Sigmoid colon (tissue), 7 donors: Measurements from ENCODE around the gene AGPAT2. TPM values are rescaled to one million over a fixed set of nuclear protein-coding genes. Genes with fewer than 3 reads are reported as not detected.
"Not testable (repeated sequence)": the region's sequence is repeated elsewhere in the genome, so short reads cannot be mapped to it uniquely, and the experiment has no call there.

ENCODE experiments used
- DNase-seq: peaks from one replicate; pipeline ENCODE4 v3.0.0-alpha.2; 2019
- H3K27ac ChIP-seq, 4 donors: fragments of 200-600 bp; sonication (generic); one replicate each; pipeline ENCODE4 v1.5.1; 2016 to 2019; ENCODE audit warnings: mild to moderate bottlenecking in 1 of 4
- H3K27me3 ChIP-seq, 3 donors: fragments of 200-600 bp; sonication (generic); one replicate each; pipeline ENCODE4 v1.5.1; 2019; ENCODE audit warnings: mild to moderate bottlenecking in 1 of 3
- H3K36me3 ChIP-seq, 4 donors: fragments of 200-600 bp; sonication (generic); one replicate each; pipeline ENCODE4 v1.5.1; 2016 to 2019
- H3K4me1 ChIP-seq, 4 donors: fragments of 200-600 bp; sonication (generic); one replicate each; pipeline ENCODE4 v1.5.1; 2017 to 2019
- H3K4me3 ChIP-seq, 4 donors: fragments of 200-600 bp; sonication (generic); one replicate each; pipeline ENCODE4 v1.5.1; 2017 to 2019; ENCODE audit warnings: mild to moderate bottlenecking in 2 of 4, moderate library complexity in 1 of 4
- H3K9me3 ChIP-seq, 4 donors: fragments of 200-600 bp in 3 of 4; sonication (generic) in 3 of 4; one replicate each; pipeline versions ENCODE4 v1.5.1 to v1.6.1; 2013 to 2019
- EP300 ChIP-seq, 4 donors: sonication (generic); formaldehyde crosslinking; IDR thresholded peaks; one replicate each; pipeline ENCODE4 v1.6.1; 2017; ENCODE audit warnings: antibody characterized with exemption in 4 of 4
- POLR2A ChIP-seq, 2 donors: fragments of 450-650 bp; IDR thresholded peaks; one replicate each; pipeline ENCODE4 v1.6.1; 2016; ENCODE audit warnings: antibody characterized with exemption in 2 of 2, mild to moderate bottlenecking in 2 of 2, moderate library complexity in 2 of 2
- POLR2AphosphoS5 ChIP-seq, 4 donors: sonication (generic); formaldehyde crosslinking; IDR thresholded peaks; one replicate each; pipeline ENCODE4 v1.6.1; 2017; ENCODE audit warnings: antibody characterized with exemption in 4 of 4
- WGBS, 2 donors: extraction: QIAGEN DNeasy Blood & Tissue Kit; methylation state at CpG; one replicate each; pipeline ENCODE4 v1.1.7; 2013; 5-methylcytosine and 5-hydroxymethylcytosine counted together
- intact Hi-C: fragments of 100-400 bp; cut with DNase I; formaldehyde crosslinking; loops from one replicate; pipeline ENCODE4 v1.15.1; 2023
- polyA plus RNA-seq, 3 donors: library from polyadenylated mRNA; stranded (reverse); fragments of 200-250 nt; gene quantifications; one replicate each; pipeline ENCODE4 v1.2.3, GENCODE V29; 2013
- total RNA-seq, 4 donors: library from RNA; depleted of rRNA; stranded (reverse); fragments of >200 nt; gene quantifications; one replicate each; pipeline ENCODE4 v1.1.0, GENCODE V29; 2016
- TF ChIP-seq, protein P1 (sequence below), 4 experiments: fragments of 450-650 bp in 3 of 4; fragments of 200-600 bp in 1 of 4; IDR thresholded peaks; one replicate each; pipeline ENCODE4 v1.5.1; 2016 to 2019; ENCODE audit warnings: antibody characterized with exemption in 4 of 4, mild to moderate bottlenecking in 3 of 4, moderate library complexity in 2 of 4
- donor health status: healthy with polysubstance abuse.
- donor health status: Bipolar disorder and iron deficiency.
- donor health status: healthy.

The AGPAT2 gene
- total and polyA plus RNA-seq, 7 donors, result 28.0 to 345 (median 62.4) TPM

DNA sequence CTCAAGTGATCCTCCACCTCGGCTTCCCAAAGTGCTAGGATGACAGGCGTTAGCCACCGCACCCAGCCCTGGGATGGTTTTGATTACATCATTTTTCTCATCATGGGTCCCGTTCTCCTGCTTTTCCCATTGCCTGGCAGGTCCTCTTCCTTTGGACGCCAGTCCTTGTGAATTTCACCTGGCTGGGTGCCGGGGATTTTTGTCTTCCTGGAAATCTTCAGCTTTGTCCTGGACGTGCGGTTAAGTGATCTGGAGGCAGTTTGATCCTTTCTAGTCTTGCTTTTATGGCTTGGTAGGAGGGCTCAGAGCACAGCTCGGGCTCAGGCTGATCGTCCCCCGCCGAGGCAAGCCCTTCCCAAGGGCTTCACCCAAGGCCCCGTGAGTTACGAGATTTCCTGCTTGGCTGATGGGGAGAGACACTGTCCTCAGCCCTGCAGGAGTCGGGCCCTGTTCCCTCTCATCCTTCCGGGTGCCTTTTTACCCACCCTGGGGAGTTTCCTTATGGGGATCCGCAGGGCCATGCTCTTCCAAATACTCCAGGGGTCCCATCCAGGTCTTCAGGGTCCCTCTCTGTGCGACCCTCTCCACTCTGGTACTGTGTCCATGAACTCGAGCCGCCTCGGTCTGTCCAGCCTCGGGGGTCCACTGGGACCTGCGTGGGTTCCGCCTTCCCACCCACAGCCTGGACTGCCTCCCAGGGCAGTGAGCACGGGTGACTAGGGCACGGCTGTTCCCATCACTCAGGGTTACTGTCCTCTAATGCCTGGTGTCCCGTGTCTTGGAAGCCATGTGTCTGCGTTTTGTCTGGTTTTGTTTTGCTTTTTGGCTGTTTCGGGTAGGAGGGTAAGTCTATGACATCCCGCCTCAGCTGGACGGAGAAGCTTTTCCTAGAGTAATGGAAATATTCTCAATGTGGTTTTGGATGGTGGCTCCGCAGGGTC is 46.8 kb downstream of the AGPAT2 start:
- 41 to 72% methylated on average over 32 of the region's 32 CpGs for WGBS, 2 donors
- DNase-seq, result no peak
- H3K27ac ChIP-seq, result peak overlapping the region in 1 of 4 donors; percentile 8
- H3K36me3 ChIP-seq, result no peaks in the 10 kb centered on the region
- H3K9me3 ChIP-seq, result no peaks in the 10 kb centered on the region
- intact Hi-C loops, result loop anchor here (10.0 kb wide), 1 partner anchor 316 kb away; the partner anchor contains the start of gene GPSM1
- peaks cover 0 to 16% (median 10%) of the 10 kb centered on the region in 4 donors for H3K4me1 ChIP-seq
- no peak overlapping the region for H3K4me3 ChIP-seq
- TF ChIP-seq EP300 (IDR thresholded peaks at IDR 0.05) (no peak), POLR2AphosphoS5 (IDR thresholded peaks at IDR 0.05) (no peak), POLR2A (IDR thresholded peaks at IDR 0.05) (no peak)
- TF ChIP-seq, protein P1, sequence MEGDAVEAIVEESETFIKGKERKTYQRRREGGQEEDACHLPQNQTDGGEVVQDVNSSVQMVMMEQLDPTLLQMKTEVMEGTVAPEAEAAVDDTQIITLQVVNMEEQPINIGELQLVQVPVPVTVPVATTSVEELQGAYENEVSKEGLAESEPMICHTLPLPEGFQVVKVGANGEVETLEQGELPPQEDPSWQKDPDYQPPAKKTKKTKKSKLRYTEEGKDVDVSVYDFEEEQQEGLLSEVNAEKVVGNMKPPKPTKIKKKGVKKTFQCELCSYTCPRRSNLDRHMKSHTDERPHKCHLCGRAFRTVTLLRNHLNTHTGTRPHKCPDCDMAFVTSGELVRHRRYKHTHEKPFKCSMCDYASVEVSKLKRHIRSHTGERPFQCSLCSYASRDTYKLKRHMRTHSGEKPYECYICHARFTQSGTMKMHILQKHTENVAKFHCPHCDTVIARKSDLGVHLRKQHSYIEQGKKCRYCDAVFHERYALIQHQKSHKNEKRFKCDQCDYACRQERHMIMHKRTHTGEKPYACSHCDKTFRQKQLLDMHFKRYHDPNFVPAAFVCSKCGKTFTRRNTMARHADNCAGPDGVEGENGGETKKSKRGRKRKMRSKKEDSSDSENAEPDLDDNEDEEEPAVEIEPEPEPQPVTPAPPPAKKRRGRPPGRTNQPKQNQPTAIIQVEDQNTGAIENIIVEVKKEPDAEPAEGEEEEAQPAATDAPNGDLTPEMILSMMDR (IDR thresholded peaks at IDR 0.05), result no peak
- H3K27me3 ChIP-seq, result peaks cover 7 to 48% (median 35%) of the 10 kb centered on the region in 3 donors

DNA sequence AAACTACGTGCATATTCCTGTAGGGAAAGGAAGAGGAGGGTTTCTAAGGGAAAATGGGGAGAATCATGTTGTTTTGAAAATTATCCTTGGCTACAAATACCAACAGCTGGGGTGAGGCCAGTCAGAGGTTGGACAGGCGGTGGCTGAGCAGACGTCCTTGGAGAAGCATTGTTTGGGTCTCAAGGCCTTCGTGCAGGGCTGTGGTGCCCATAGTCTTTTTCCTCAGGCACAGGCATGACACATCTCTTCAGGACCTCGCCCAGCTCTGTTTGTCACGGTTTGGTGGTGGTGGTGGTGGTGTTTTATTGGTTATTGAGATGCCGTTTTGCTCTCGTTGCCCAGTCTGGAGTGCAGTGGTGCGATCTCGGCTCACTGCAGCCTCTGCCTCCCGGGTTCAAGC is 52.4 kb downstream of the AGPAT2 start:
- Histone ChIP-seq H3K27ac (no peak overlapping the region), H3K9me3 (no peaks in the 10 kb centered on the region), H3K36me3 (no peaks in the 10 kb centered on the region), H3K27me3 (peaks cover 0 to 5% (median 0%) of the 10 kb centered on the region in 3 donors), H3K4me3 (no peak overlapping the region), H3K4me1 (peaks cover 0 to 9% (median 4%) of the 10 kb centered on the region in 4 donors)
- intact Hi-C loops, result no loop called here
- TF ChIP-seq POLR2A (IDR thresholded peaks at IDR 0.05) (no peak), POLR2AphosphoS5 (IDR thresholded peaks at IDR 0.05) (no peak)
- TF ChIP-seq, protein P1 (IDR thresholded peaks at IDR 0.05), result no peak
- no peak for DNase-seq
- WGBS, 2 donors, result 71 to 84% methylated on average over 11 of the region's 11 CpGs

DNA sequence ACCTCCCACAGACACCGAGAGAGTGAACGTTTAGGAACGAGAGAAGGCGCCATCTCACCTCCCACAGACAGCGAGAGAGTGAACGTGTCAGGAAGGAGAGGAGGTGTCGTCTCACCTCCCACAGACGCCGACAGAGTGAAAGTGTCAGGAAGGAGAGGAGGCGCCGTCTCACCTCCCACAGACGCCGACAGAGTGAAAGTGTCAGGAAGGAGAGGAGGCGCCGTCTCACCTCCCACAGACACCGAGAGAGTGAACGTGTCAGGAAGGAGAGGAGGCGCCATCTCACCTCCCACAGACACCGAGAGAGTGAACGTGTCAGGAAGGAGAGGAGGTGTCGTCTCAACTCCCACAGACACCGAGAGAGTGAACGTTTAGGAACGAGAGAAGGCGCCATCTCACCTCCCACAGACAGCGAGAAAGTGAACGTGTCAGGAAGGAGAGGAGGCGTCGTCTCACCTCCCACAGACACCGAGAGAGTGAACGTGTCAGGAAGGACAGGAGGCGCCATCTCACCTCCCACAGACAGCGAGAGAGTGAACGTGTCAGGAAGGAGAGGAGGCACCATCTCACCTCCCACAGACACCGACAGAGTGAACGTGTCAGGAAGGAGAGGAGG is 54.7 kb downstream of the AGPAT2 start:
- DNase-seq, H3K9me3 ChIP-seq, H3K4me1 ChIP-seq, H3K27ac ChIP-seq, intact Hi-C loops, H3K27me3 ChIP-seq, H3K36me3 ChIP-seq, H3K4me3 ChIP-seq: not testable (repeated sequence)
- 80% methylated on average over 36 of the region's 36 CpGs for WGBS, 2 donors

DNA sequence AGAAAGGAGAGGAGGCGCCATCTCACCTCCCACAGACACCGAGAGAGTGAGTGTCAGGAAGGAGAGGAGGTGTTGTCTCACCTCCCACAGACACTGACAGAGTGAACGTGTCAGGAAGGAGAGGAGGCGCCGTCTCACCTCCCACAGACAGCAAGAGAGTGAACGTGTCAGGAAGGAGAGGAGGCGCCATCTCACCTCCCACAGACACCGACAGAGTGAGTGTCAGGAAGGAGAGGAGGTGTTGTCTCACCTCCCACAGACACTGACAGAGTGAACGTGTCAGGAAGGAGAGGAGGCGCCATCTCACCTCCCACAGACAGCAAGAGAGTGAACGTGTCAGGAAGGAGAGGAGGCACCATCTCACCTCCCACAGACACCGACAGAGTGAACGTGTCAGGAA is 55.2 kb downstream of the AGPAT2 start:
- H3K4me3 ChIP-seq, H3K27ac ChIP-seq, H3K4me1 ChIP-seq, DNase-seq, H3K36me3 ChIP-seq, H3K9me3 ChIP-seq, intact Hi-C loops, H3K27me3 ChIP-seq: not testable (repeated sequence)
- WGBS, 2 donors, result 49 to 58% methylated on average over 8 to 11 of the region's 13 CpGs

DNA sequence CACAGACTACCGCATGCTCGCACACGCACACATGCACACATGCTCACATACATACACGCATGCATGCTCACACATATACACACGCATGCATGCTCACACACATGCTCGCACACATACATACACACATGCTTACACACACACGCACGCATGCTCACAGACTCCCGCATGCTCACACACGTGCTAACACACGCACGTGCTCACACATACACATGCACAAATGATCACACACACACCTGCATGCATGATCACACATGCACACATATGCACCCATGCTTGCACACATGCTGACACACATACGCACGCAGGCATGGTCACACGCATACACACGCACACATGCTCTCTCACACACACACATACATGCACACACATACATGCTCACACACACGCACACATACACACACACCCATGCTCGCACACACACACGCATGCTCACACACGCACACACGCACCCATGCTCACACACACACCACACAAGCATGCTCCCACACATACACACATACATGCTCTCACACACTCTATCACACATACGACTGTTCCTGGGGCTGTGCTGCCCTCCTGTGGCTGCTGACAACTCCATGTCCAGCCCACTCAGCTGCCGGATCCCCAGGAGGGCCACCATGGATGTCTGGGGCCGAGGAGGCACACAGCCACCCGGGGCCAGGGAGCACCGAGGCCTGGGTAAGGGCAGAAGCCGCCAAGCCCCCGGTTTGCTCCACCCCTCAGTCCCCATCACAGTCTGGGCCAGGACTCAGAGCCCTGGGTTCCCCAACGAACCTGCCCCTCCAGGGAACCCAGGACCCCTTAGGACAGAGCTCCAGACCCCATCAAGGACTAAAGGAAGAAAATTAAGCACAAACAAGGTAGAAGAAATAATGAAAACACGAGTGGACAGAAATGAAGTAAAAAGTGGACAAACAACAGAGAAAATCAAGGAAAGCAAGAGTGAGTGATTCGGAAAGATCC is 55.9 kb downstream of the AGPAT2 start:
- Histone ChIP-seq H3K9me3 (no peaks in the 10 kb centered on the region), H3K36me3 (no peaks in the 10 kb centered on the region), H3K27me3 (peaks cover 0 to 5% (median 0%) of the 10 kb centered on the region in 3 donors), H3K4me3 (no peak overlapping the region), H3K4me1 (peaks cover 0 to 10% (median 4%) of the 10 kb centered on the region in 4 donors), H3K27ac (no peak overlapping the region)
- intact Hi-C loops, result loop anchor here (1.0 kb wide), 1 partner anchor 143 kb away; no protein-coding TSS in a partner anchor
- TF ChIP-seq POLR2AphosphoS5 (IDR thresholded peaks at IDR 0.05), result no peak
- TF ChIP-seq, protein P1 (IDR thresholded peaks at IDR 0.05), result peak; percentile 76 to 94 (median 89)
- DNase-seq, result peak; percentile 88
- WGBS, 2 donors, result 39 to 57% methylated on average over 31 of the region's 31 CpGs
